GM18517 (cell line): Measurements from ENCODE around the gene SLC10A7.

Source experiments
- ATAC-seq: cut with Tn5 transposase; IDR thresholded peaks from one replicate; pipeline ENCODE4 v1.9.1; 2021; ENCODE audit warnings: mild to moderate bottlenecking, moderate library complexity; ENCODE audit not compliant: unreplicated experiment

The SLC10A7 gene

GRCh38 chr4:146224326-146224966 is 297.3 kb downstream of the SLC10A7 start:
- ATAC-seq: no peak

DNA sequence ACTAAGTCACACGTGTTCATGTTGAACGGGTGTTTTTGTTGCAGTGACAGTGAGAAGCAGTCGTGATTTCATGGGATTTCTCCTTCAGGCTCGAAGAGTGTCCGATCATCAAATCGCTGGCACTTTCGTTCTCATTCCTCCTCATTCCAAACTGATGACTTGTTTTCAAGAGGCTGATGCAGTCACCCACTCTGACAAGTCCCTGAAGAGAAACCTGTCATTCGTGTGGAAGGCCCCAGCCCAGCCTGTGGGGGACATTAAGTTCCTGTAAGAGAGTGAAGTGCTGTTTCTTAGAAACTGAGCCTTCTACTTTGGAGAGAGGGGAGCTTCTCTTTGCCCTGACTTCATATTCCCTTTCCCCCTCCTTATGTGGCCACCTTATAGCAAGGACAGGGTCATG is 299.4 kb downstream of the SLC10A7 start:
- no peak for ATAC-seq

DNA sequence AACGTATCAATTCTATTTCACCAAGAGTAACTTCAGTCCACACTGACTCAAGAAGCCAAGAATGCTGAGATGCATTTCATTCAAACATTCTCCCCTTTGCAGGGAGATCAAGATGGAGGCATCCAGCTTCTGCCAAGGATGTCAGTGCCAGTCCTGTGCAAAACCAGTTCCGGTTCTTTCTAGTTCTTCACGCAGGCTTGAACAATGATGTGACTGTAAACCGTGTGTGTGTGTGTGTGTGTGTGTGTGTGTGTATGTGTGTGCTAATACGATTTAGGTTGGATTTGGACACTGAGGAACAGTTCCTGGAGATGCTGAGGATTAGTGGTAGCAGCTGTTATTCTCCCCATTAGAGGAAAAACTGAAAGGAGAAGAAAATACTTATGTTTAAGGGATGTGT is 307.5 kb downstream of the SLC10A7 start, which contains the start of gene REELD1:
Gene REELD1, plus strand, starts transcription at position 301 of the 400 bp plus-strand sequence. CDS start 2,415 bp downstream, outside the sequence.
- no peak for ATAC-seq

GRCh38 chr4:146212781-146213180 is 309.0 kb downstream of the SLC10A7 start:
- no peak for ATAC-seq

GRCh38 chr4:146211440-146211839 is 310.3 kb downstream of the SLC10A7 start:
- ATAC-seq: no peak

- ATAC-seq: no peak
These were observed 310.9 kb downstream of the SLC10A7 start for GRCh38 chr4:146210890-146211289.

DNA sequence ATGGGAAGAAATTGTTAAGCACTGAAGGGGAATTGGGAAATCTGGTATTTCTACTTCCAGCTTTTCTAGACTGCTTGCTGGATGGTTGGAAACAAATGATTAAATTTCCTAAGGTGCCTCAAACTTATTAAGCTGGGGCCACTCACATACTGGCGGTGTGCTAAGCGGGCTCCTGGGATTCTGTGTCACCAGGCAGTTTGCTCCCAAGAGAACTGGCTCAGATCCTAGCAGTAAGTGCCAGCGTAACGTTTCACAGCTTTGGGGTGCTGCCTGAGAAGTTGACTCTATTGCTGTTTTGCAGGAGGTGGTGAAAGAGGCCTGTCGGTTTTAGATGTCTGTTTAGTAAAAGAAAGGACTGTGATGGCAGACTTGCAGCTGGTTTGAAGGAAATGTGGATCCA is 314.3 kb downstream of the SLC10A7 start:
- no peak for ATAC-seq
